ENCODE data around the gene TAS1R2.

Gene TAS1R2

GRCh38 chr1:18796950-18797349 is 62.5 kb downstream of the TAS1R2 start:
- TF ChIP-seq CTCF (conservative IDR thresholded peaks at IDR 0.05): no peak
- no peak overlapping the region for H3K27ac ChIP-seq

- no peak for TF ChIP-seq CTCF (conservative IDR thresholded peaks at IDR 0.05)
These were observed 64.3 kb downstream of the TAS1R2 start for GRCh38 chr1:18795002-18795689.

GRCh38 chr1:18794561-18794960 is 64.9 kb downstream of the TAS1R2 start:
- no peak overlapping the region for H3K27ac ChIP-seq
- no peak; the same call in 1 of the 2 replicates for TF ChIP-seq CTCF (conservative IDR thresholded peaks at IDR 0.05)

More at GRCh38 chr1:18795002-18795689, 64.3 kb downstream of the TAS1R2 start:
- H3K27ac ChIP-seq: no peak overlapping the region

- no peak for TF ChIP-seq CTCF (conservative IDR thresholded peaks at IDR 0.05)
- no peak overlapping the region for H3K27ac ChIP-seq
These were observed 65.4 kb downstream of the TAS1R2 start for GRCh38 chr1:18794051-18794450.

- no peak overlapping the region for H3K27ac ChIP-seq
- no peak for TF ChIP-seq CTCF (conservative IDR thresholded peaks at IDR 0.05)
These were observed 66.3 kb downstream of the TAS1R2 start for GRCh38 chr1:18793164-18793563.

DNA sequence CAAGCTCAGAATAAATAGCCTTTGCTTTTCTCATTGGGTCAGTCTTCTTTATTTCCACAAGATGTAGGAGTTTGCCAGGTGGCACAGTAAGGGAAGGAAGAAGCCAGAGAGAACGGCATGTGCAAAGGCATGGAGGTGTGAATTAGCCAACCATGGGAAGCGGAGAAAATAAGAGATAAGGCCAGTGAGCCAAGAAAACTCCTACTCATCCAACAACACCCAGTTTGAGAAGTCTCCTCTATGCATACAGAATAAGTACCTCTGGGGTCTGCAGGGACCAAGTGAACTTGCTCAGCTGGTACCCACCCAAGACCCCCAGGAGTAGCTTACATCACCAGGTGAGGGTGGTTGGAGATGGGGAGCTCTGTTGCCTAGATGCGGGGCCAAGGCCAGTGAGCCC is 66.7 kb downstream of the TAS1R2 start:
- no peak for TF ChIP-seq CTCF (conservative IDR thresholded peaks at IDR 0.05)

More for the DNA sequence above, 66.7 kb downstream of the TAS1R2 start:
- H3K27ac ChIP-seq: no peak overlapping the region

Measured in VCaP (cell line).